HG03457 (cell line): ENCODE results near the gene ELL2.
"Not testable (repeated sequence)": the region's sequence is repeated elsewhere in the genome, so short reads cannot be mapped to it uniquely, and the experiment has no call there.

ENCODE experiments used
- ATAC-seq: cut with Tn5 transposase; IDR thresholded peaks from one replicate; pipeline ENCODE4 v1.9.1; 2021; ENCODE audit warnings: moderate number of reproducible peaks; ENCODE audit not compliant: unreplicated experiment

The ELL2 gene

DNA sequence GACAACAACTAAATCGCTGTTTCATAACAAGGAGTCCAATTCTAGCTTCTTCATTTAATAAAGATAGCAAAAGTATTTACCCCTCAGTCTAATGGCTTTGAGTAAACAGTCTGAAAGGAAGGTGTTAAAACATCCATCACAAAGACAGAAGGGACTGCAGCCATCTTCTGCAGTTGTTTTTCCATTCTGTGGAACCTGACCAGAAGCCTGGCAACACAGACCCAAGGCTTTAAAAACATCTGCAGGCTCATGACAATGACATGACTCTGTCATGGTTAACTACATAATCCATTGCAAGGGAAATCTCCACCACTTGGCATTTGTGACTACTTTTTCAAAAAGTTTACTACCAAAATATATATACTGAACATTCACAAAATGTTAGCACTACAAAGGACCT, 51.9 kb downstream of the ELL2 start:
- ATAC-seq: no peak

- no peak for ATAC-seq
These were observed 52.9 kb downstream of the ELL2 start for GRCh38 chr5:95908799-95909198.

DNA sequence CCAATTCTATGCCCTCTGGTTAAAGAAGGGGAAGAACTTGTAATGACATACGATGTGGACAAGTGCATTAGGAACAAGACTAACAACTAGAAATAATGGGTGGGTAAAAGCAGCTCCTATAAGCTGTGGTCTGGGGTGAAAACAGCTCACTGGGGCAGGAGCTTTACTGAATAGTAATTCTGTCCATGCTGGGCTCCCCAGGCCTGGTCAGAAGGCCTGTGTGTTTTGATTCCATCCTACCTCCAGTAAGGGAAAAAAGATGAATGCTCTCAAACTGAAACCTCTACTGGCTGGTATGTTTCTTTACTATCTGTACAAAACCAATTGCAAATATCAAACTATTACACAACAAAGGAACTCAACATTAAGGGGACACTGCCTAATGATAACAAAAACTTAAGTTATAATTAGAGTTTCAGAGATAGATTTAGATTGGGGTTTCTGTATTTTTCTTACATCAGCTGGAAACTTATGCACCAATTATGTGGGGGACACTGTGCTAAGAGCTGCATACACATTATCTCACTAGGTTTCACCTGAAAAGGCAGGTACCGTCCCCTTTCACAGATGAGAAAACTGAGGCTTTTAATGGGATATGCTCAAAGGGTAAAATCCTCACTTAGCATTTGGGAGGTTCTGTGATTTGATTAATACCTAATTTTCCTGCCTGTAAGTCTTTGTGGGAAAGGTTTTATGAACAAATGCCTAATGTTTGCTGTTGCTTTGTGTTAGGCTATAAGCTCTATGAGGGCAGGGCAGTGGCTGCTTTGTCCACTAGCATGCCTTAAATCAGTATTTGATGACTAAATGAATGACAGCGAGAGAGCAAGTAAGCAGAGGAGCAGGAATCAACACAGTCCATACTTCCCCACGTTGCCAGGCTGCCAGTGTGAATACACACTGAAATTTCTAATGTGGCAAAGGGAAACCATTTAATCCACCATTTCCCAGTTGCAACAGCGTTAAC, 53.6 kb downstream of the ELL2 start:
- no peak for ATAC-seq

DNA sequence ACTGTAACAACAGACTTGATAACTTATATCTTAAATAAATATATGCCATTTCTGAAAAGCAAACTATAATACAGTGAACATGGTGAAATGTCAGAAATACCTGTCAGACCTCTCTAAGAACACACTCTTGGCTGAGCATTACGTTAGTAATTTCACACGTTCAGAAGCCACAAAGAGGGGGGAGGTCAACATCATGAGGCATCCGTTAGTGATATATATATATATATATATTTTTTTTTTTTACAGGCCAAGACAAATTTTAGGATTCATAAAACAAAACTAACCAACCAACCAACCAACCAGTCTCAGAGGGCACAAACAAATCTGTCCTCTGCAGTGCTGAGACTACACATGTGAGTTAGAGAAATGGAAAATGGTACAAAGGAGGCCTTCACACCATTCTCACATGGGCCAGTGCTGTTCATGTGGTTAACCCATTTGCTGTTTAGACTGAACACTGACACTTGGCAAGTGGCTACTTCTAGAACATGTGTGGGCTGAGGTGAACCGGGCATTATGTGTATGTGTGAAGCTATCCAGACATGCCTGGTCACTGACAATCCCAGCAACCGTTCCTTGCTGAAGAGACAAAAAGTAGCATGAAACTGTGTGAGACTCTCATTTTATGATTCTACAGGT, 54.5 kb downstream of the ELL2 start:
- no peak for ATAC-seq

- not testable (repeated sequence) for ATAC-seq
These were observed 55.3 kb downstream of the ELL2 start for GRCh38 chr5:95906398-95906797.

GRCh38 chr5:95904827-95905226, 56.8 kb downstream of the ELL2 start:
- ATAC-seq: no peak

DNA sequence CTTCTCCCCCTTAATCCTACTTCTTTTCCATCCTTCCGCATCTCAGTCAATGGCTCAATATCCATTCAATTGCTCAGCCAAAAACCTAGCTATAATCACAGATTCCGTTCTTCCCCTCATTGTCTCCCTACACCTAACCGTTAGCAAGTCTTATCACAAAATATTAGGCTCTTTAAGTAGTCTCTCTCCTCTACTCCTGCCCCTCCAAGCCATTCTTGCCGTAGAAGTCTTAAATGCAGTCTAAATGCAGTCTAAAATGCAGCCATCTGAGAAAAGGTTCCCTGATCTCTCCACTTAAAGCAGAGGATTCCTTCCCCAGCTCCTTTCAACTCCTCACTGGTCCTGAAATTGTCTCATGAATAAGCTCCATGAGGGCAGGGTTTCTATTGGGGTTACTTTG, 57.8 kb downstream of the ELL2 start:
- no peak for ATAC-seq

DNA sequence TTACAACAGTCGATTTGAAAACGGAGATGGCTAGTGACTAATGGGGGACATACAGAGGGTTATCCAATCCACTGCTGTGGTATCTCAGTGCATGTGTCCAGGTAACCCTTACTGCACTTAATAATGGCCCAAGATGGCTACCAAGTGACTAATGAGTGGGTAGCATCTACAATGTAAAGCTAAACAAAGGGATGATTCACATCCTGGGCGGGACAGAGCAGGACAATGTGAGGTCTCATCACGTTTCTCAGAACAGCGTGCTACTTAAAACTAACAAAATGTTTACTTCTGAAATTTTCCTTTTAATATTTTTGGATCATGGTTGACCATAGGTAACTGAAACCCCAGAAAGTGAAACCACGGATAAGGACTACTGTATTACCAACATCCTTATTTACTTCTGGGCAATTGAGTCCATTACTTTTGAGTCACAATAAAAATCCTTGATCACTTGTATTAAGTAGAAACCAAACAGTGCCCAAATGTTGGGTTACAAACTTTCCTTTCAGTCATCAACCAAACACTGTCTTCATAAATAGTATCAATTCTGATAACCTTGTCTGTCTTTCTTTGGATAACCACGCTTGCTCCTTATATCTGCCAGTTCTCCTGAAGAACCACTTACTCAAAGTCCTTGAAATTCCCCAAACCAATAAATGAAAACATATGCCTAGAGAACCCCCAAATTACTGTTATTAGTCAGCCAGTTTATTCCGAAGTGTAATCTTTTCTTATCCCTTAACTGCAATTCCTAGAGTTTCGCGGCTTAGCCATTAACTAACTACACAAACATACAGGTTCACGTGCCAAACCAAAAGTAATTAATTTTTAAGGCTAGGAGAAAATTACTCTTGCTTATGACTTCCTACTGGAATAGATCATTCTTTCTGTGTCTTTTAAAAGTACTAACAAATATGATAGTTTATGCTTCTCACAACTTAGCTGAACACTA, 59.7 kb downstream of the ELL2 start:
- no peak for ATAC-seq

DNA sequence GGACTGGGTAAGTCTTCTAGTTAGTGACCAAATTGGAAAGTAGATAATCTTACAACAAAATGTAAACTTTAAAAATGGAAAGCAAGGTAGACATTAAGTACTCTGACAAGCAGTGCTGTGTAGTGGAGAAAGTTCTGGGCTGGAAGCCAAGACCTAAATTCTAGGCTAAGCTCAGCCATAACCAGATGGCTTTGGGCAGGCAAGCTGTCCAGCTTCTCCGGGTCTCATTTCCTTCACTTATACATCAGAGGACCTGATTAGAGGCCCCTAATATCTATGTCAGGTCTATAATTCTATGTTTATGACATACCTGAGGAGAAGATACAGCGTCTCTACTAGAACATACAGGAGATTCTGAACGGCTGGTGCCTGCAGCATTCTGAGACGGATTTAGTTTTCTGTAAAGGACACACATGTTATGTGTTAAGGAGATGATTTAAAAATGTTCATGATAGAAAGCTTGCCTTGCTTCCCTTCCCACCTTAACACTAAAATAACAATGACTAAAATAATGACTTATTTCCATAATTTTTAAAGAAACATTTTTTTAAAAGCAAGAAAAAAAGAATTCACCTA, 61.2 kb downstream of the ELL2 start:
- no peak for ATAC-seq

GRCh38 chr5:95899829-95900228, 61.8 kb downstream of the ELL2 start:
- no peak for ATAC-seq

GRCh38 chr5:95899006-95899405, 62.6 kb downstream of the ELL2 start:
- ATAC-seq: no peak

GRCh38 chr5:95895771-95896170, 65.9 kb downstream of the ELL2 start:
- no peak for ATAC-seq

DNA sequence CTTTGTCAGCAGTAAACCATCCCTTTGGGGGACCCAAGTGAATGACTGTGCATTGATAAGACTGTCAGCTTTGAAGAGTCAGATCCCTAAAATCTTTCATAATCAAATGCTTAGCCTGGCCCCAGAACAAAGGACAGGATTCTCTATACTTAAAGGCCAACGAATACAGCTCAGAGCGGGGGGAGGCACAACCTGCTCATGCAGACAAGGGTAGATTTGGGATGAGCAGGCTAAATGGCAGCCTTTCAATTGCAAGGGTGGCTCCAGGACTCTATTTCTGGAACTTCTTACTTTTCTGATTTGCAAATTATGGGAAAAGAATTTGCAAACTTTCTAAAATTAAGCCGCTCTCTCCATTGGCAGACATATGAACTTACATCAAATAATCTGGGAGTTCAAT, 66.4 kb downstream of the ELL2 start:
- no peak for ATAC-seq

- no peak for ATAC-seq
These were observed 68.8 kb downstream of the ELL2 start for GRCh38 chr5:95892784-95893354.

- ATAC-seq: no peak
These were observed 70.2 kb downstream of the ELL2 start for GRCh38 chr5:95891499-95891898.

GRCh38 chr5:95889076-95889475, 72.6 kb downstream of the ELL2 start:
- no peak for ATAC-seq

DNA sequence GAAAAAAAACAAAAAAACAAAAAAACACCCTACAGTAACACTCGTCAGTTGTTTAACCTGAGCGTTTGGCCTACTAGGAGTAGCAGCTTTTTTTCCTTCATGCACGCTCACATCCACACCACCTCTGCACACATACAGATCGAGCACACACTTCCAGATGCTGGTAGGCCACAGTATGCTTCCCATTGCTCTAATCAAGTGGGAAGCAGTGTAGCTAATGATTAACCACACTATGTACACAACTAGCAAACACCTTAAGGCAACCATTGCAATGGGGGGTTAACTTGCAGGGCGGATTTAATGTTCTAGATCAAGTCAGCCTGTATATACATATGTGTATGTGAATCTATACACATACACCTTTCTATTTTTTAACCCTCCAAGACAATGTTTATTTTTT, 73.7 kb downstream of the ELL2 start:
- ATAC-seq: no peak

GRCh38 chr5:95886340-95887044, 75.2 kb downstream of the ELL2 start:
- ATAC-seq: no peak

DNA sequence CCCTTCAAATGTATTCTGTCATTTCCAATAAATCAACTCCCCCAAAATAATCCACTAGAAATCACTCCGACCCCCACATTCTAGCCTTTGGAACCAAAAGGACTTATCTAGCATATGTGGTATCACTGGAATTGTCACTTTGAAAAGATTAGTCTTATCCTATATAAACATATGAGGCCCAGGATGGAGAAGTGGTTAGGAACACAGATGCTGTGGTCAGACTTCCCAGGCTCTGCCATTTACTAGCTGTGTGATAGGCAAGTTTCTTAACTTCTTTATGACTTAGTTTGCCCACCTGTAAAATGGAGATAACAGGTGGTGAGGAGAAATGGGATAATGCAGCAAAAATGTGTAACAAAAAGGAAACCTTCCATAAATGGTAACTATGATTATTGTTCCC, 77.1 kb downstream of the ELL2 start:
- ATAC-seq: no peak

DNA sequence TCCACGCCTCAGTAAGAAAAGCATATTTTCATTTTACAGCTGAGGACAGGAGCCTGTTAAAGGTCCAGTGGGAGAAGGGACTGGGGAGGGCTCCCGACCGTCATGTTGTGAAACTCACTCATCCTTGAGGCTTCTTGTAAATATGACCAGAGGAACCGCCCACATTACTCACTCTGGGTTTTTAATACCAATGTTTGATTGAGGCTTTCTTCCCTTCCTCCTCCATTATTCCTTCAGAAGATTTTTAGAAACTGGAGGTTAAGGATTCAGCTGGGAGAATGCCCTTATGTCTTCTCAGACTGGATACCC, 77.7 kb downstream of the ELL2 start:
- no peak for ATAC-seq
